ENCODE results near the gene TMIGD1.
"Not testable (repeated sequence)": the region's sequence is repeated elsewhere in the genome, so short reads cannot be mapped to it uniquely, and the experiment has no call there.

Gene TMIGD1

DNA sequence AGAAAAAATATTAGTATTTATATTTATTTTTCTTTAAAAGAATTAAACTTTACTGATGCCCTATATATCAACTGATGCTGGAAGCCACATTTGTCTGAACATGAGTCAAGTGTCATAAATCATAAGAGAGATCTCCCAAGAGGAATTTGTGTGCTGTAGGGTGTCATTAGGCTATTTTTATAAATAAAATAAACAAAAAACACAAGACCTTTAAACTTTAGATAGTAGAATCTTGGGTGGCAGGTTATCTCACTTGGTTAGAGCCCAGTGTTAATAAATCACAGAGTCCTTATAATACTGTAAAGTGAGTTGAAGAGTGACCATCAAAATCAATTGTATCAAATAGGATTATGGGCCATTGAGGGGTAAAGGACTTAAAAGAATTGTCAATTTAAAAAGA is 23.6 kb upstream of the TMIGD1 start:
- DNase-seq, result no peak

DNA sequence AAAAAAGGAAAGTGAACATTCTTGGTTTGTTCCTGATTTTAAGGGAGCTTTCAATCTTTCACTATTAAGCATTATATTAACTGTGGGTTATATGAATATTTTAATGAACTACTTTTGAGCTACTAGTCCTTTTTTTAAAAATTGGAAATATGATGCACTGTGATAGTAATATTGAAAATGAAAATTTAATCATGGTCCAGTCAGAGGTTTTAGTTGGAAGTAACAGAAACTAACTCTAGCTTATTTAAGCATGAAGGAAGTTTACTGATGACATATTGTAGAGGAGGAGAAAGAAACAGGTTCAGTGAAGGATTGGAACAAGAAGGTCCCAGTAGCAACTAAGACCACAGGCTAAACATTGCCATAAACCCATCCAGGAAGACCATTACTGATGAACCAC is 20.8 kb upstream of the TMIGD1 start:
- no peak for DNase-seq

DNA sequence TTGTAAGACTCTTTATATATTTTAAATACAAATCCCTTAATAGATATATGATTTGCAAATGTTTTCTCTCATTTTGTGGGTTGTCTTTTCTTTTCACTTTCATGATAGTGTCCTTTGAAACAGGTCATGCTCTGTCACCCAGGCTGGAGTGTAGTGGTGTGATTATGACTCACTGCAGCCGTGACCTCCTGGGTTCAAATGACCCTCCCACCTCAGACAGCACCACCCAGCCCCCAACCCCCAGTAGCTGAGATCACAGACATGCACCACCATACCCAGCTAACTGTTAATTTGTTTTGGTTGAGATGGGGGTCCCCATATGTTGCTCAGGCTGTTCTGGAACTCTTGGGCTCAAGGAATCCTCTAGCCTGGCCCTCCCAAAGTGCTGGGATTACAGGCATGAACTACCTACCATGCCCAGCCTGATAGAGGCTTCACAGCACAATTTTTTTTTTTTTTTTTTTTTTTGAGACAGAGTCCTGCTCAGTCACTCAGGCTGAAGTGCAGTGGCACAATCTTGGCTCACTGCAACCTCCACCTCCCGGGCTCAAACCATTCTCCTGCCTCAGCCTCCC is 18.5 kb upstream of the TMIGD1 start:
- DNase-seq, result no peak

DNA sequence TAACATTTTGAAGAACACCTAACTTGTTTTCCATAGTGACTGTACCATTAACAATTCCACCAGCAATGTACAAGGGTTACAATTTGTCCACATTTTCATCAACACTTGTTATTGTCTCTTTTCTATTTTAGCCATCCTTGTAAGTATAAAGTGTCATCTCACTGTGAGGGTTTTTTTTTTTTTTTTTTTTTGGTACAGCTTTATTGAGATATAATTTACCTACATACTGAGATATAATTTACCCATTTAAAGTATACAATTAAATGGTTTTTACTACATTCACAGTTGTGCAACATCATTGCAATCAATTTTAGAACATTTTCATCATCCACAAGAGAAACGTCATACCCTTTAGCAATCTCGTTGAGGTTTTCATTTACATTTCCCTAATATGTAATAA is 17.9 kb upstream of the TMIGD1 start:
- DNase-seq, result no peak

DNA sequence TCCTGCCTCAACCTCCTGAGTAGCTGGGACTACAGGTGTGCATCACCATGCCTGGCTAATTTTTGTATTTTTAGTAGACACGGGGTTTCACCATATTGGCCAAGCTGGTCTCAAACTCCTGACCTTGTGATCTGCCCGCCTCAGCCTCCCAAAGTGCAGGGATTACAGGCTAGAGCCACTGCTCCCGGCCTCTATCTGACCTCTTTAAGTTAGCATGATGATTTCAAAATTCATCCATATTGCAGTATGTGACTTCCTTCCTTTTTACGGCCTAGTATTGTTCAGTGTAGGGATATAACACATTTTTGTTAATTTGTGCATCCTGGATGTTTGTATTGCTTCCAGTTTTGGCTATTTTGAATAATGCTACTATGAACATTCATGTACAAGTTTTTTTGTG is 17.4 kb upstream of the TMIGD1 start:
- DNase-seq, result not testable (repeated sequence)

DNA sequence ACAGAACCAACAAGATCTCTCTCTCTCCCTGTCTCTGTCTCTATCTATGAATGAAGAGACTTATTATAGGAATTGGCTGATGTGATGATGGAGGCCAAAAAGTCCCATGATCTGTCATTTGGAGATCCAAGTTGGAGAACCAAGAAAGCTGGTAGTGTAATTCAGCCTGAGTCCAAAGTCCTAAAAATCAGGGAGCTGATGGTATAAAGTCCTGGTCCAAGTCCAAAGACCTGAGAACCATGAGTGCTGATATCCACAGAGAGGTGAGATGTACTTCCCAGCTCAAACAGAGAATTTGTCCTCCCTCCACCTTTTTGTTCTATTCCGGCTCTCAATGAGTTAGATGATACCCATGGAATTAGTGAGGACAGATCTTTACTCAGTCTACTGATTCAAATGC is 15.4 kb upstream of the TMIGD1 start:
- DNase-seq, result no peak

DNA sequence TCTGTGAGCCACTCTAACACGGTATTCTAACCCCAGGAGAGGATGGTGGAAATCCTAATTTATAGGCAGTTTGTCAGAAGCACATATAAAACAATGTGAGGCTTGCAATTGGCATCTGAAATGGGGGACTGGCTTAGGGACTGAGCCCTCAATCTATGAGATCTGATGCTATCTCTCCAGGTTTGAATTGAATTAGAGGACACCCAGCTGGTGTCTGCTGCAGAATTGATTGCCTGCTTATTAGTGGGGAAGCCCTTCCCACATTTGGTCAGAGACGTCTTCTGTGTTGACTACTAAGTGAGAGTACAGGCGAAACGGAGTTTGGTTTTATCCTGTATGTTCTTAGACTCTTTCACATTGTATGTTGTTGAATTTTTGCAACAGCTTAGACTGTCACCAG is 13.6 kb upstream of the TMIGD1 start:
- no peak for DNase-seq

DNA sequence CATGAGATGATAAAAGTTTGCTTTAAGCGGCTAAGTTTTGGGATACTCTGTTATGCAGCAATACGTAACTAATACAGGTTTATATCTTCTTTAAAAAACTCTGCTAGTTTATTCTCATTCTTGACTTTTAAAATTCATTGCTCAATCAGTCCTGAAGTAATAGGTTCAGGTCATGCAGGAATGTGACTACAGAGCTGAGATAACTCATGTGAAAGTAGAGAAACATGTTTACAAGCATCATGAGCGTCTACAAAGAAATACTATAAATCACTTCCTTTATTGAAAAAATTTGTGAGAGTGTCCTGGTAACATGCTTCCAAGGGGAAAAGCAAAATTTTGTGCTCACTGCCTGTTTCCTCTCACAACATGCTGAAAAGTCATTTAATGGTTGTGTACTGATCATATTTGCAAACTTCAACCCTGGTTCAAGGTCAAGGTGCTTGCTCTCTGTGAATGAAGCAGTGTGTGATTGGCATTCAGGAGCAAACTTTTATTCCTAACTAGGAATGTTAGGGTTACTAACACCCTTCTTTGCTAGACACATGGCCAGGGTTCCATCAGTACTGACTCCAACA is 12.5 kb upstream of the TMIGD1 start:
- DNase-seq, result no peak

DNA sequence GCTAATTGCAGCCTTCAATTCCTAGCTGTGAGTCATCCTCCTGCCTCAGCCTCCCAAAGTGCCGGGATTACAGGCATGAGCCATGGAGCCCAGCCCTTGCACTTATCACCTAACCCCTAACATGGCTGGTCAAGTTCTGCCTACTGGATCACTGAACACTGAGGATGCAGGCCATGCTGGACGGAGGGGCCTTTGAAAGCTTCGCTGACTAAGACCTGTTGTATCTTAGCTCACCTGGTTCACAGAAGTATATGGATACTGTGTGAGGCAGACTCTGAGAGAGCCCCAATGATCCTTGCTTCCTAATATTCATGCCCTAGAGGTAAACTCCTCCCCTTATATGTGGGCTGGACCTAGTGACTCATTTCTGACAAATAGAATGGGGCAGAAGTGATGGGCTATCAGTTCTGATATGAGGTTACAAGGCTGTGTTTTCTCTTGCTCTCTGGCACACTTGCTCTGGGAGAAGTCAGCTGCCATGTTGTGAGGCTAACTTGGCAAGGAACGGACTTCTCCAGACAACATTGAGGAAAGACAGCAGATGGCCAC is 11.7 kb upstream of the TMIGD1 start:
- no peak for DNase-seq

DNA sequence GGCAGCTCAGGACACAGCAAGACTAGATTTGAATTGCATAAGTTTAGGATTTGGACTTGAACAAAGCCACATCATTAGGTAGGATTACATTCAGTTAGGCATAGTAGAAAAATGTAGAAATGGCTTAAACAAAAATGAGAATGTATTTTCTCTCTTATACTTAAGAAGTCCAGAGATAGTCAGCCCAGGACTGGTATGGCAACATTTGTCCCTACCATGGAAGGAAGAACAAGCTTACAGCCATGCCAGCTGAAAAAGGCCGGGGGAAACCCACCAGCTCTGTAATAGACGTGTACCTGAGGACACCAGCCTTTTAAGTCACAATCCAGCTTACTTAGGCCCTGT is 11.2 kb upstream of the TMIGD1 start:
- no peak for DNase-seq

DNA sequence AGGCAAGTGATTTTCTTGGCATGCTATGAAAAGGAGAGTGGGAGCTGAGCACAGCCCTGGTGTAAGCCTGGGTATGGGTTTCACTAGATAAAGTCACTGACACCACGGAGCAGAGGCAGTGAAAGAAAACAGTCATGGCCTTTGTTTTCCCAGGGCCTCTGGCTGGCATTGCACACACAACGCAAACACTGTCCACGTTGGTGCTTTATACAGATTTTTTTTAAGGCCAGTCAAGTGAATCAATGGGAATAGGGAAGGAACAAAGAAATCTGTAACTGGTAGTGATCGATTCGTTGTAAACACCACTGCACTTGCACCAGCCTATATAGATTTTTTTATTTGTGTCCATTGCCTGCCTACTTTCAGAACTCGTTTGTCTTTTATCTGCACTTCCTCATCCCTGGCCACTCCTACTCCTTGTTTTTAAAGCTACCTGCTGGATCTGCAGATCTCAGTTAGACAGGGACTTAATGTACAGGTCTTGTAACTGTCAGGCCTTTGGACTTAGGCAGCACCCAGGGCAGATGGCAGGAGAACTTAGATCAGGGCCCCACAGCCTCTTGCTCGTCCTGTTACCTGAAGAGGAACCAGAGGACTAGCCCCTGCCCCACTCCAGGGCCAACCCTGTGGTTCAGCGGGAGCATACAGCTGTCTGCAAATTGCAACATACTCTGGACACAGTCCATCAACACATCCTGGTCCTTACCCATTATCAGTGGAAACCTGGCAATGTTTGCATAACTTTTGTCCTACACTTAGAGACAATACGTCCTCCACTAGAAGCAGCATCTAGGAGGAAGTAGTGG is 10.6 kb upstream of the TMIGD1 start:
- no peak for DNase-seq

DNA sequence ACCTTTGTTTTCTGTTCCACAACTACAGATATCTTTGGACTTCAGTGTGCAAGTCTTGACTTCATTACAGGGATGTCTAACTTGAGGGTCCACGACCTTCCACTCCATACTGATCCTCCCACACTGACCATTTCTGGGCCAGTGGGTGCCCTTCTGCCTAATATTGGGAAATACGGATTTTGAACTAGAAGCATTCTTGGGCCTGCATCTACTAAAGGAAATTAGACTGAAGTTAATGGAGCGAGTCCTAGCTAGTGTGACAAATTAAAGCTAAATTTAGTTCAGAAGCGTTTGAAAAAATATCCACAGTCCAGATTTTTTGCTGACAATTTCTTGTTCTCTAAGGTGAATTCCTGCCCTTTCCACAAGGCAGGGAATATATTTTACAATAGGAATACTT is 9.9 kb upstream of the TMIGD1 start:
- no peak for DNase-seq

DNA sequence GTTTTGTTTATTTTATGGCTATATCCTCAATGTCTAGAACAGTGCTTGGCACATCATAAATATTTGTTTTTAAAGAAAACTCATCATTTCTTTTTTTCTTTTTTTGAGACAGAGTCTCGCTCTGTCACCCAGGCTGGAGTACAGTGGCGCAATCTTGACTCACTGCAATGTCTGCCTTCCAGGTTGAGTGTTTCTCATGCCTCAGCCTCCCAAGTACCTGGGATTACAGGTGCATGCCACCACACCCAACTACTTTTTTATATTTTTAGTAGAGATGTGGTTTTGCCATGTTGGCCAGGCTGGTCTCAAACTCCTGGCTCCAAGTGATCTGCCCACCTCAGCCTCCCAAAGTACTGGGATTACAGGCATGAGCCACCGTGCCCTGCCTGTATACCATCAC is 9.4 kb upstream of the TMIGD1 start:
- DNase-seq, result not testable (repeated sequence)

DNA sequence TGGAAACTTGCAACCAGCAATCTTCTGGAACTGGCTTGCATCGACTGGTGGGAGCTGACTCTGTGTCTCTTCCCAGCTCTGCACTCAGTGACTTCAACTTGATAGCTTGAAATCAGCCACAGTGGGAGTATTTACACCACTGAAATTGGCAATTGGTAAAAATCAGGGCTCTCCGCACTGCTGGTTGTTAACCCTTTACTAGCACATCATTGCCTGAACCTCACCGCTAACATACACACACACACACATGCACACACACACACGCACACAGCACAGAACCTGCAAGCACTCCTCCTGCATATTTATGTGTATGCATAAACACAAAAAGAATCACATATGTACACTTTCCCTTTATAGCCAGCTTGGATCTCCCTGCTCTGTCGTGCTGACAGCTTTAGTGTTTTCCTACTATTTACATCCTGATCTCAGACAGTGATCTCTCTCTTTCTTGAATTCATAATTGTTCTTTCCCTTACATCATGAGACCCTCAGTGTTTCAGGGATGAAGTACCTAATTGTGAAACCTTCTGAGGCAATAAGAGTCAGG is 7.9 kb upstream of the TMIGD1 start:
- DNase-seq, result no peak

DNA sequence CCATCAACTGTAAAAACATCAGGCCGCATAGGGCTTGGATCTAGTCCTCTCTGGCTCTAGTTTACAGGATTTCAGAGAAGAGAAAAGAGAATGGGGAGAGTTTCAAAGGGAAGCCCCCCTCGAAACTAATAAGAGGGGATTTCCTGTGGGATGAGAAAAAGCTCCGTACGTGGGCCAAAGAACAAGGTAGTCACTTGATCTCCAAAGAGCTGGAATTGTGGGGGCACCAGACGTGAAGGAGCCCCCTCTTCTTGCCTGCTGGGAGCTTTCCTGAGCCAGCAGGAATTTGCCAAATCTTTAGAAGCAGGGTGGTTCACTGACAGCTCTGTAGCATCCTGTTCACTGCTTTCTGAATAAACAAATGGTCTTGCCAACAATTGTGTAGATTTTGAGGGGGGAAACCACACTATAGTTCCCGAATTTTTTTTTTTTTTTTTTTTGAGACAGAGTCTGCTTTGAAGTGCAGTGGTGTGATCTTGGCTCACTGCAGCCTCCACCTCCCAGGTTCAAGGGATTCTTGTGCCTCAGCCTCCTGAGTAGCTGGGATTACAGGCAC is 7.0 kb upstream of the TMIGD1 start:
- no peak for DNase-seq

DNA sequence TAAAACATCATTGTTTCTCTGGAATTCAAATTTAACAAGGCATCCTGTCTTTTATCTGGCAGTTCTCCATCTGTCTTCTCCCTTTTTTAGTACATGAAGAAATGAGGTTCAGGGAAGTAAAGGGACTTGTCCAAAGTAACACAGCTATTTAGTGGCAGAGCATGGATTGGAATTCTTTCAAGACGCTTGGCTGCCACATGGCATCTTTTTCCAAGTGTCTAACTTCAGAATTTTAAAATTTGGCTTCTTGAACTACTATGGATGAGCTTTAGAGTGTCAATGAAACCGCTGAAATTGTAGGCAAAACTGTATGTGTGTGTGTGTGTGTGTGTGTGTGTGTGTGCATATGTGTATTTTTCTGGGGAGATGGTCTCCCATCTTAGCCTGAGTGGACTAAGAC is 5.2 kb upstream of the TMIGD1 start:
- DNase-seq, result no peak

DNA sequence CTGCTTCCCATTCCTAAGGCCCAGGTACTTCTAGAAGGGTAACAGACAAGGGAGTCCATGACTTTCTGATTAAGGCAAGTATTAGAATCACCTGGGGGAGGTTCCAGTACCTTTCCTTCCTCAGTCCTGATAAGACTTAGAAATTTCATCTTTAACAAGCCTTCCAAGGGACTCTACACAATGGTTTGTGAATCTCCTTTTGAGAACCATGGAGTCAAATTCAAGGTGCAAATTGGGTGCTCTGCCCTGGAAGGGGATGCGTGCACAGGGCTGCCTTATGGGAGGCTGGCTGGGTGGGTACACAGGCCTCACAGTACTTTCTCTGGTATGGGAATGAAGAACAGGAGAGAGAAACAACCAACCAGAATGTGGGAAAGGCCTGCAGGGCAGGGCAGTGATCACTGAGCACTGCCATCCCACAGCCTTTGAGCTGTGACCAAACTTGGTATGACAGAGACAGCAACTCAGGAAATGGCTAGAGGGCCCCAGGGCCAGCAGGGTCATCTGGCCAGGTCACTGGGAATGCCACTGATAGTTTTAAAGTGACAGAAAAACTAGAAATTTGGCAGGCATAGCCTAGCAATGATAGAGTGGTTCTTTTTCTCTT is 3.6 kb upstream of the TMIGD1 start:
- DNase-seq, result no peak

DNA sequence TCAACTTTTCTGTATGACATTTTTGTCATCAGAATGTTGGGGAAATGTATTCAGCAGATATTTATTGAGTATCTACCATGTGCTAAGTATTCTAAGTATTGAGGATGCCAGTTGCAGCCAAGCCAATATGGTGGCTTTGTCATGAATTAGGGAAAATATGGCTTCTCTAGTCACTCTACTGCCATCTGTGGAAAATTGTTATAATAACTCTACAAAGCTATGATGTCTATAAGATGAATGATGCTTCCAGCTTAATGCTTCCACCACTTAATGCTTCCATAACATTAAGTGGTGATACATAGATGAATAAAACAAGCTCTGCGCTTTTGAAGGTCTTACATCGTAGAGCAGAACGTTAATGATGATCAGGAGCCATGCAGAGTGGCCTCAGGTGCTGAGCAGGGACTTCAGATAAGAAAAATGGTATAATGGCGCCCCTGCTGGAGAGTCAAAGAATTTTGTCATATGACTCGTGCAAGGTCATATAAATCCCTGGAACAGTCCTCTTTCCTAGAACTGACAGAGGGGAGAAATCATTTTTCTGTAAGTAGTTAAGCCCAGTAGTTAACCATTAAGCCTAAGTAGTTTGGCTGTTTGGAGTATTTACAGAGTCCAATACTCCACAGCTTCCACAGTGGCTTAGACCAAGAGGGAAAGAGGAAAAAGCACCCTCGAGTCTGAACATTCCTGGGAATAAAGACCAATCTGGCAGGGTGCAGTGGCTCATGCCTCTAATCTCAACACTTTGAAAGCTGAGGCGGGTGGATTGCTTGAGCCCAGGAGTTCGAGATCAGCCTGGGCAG is 2.7 kb upstream of the TMIGD1 start:
- DNase-seq, result peak; percentile 56 to 62

DNA sequence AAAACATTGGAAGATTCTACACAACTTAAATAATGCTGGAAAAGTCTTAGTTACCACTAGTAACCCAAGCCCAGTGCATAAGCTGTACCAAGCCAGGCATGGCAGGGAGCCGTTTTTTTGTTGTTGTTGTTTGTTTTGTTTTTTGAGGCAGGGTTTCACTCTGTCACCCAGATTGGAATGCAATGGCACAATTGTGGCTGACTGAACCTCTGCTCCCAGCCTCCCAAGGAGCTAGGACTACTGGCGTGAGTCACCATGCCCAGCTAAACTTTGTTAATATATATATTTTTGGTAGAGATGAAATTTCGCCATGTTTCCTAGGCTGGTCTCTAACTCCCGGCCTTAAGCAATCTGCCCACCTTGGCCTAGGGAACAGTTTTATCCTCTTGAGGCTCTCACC is 564 bp upstream of the TMIGD1 start:
- DNase-seq, result no peak

DNA sequence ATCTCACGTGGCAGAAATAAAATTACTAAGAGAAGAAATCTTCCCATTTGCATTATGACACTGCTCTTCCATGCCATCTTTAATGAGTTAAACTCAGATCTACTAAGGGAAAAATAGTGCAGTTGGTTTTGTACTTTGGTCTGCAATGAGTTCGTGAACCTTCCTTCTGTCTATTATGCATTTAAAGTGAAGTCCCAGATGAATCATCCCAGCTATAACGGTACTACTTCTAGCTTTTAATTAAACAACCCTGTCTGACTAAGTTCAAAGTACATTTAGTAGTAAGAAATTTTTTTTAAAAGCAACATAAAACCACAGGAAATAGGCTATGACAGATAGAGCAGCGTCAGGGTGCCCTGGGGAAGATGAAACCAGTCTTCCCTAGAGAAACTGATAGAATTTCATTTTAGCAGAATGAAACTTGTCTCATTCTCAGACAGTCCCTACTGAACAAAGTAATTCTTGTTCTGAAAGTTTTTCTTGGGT is 1.8 kb downstream of the TMIGD1 start:
- DNase-seq, result no peak

DNA sequence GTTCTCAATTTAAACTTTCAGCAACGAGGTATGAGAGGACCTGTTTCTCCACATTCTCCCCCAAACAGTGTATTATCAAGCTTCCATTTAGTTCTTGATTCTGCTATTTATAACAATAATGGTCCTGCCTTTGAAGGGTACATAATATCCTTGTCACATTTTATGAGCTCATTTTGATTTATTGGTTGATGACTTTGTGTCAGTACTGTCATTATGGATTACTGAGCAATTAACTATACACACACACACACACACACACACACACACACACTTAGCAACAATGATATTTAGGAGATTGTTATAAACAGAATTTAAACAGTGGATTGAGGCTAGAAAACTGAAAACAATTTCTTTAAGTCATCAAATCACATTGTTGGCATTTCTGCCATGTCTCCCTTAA is 7.0 kb downstream of the TMIGD1 start:
- no peak for DNase-seq

DNA sequence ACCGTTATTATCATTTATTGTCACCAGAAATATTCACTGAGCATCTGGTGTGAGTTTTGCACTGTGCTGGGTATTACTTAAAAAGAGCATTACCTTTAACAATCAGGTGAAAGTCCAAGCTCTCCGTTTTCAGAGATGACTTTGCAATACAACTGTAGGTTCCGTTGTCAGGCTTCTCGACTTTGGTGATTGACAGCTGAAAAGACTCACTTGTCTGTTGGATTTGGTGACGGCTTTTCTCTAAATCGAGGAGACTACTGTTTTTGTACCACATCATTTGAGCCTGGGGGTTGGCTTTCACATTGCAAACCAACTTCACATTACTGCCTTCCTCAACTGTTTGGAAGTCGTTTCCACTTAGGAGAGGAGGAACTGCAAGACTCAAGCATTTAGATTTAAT is 9.1 kb downstream of the TMIGD1 start:
- no peak for DNase-seq

Measured in stimulated activated CD4-positive, alpha-beta T cell treated with anti-CD3 and anti-CD28 coated beads, Interleukin-2, amount 100 ng/mL, for 48 hours (primary cell).